NCI-H2171 treated with DMSO at 0.1 percent for 48 hours (cell line): ENCODE results near the gene GRID1.
A peak's percentile ranks its signal among the peaks of the same experiment; 100 is the strongest.
"Not testable (repeated sequence)": the region's sequence is repeated elsewhere in the genome, so short reads cannot be mapped to it uniquely, and the experiment has no call there.

Experiments
- DNase-seq: peaks from one replicate; lab custom pipeline; 2025; lab: John Stamatoyannopoulos, UW

GRID1 gene

DNA sequence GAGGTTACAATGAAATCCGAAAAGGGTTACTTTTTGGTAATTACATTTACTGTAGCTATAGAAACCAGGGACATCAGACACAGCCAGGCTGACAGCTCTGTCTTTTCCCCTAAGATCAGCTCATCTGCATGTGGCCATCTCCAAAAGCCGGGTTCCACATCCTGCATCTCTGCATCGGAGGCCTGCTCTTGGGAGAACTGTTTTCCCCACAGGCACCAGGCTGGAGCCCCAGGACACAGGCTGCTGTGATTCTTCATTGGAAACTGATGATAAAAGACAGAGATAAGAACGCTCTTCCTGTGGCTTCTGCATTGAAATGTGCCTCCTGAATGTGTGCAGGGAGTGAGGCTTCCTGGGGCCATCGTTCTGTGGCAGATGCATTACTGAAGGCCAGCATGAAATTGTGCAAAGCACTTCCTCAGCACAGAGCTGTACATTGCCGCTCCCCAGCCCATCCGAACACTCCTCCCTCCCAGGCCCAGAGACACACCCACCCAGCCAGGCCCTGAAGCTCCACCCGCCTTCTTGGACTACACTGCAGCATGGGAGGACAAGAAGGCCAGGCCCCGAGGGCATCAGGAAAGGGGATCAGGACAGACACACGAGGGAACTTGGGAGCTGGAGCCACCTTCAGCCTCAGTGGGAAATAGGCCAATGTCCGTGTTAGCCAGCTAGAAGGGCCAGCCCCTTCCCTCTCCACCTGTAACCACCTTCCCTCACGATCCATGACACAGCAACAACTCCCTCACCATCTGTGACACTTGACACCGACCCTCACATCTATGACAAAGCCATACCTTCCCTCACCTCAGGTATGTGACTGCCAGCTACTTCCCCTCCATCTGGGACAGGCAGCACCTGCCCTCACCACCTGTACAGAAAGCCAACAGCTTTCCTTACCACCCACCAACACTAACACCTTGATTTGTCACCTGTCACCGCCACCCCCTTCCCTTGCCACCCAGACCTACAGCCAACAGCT lies 113.2 kb downstream of the GRID1 start:
- DNase-seq, result peak; percentile 73

DNA sequence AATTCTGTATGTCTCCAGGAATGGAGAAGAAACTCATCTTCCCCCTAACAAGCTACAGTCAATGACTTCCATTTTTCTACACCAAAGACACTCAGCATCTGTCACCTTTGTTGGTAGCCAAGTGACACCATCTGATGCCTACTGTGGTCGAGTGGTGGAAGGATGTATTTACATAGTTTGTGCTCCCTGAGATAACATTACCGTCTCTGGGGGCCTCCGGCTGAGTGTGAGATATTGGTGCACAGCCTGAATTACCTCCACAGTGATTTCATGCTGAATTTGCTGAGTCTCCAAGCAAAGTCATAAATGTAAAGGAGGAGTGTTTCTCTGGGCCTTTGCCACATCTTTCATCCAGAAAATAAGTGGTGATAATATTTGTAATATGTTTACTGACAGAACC lies 114.0 kb downstream of the GRID1 start:
- DNase-seq, result peak; percentile 81

DNA sequence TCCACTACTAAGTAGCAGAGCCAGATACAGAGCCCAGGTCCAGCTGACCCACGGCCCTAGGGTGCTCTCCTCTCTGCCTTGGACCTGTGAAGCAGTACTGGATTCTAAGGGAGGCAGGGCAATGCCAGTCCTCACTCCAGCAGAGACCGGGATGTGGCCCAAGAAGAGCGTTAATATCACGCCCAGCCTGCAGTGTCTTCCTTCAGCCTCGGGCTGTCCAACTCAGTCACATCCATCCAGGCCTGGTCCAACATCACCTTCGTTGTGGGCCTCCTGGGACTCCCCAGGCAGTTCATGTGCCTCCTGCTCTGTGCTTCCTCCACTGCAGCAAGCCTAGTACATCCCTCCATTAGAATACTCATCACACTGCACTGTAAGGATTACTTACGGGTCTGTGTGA lies 114.5 kb downstream of the GRID1 start:
- DNase-seq, result no peak

DNA sequence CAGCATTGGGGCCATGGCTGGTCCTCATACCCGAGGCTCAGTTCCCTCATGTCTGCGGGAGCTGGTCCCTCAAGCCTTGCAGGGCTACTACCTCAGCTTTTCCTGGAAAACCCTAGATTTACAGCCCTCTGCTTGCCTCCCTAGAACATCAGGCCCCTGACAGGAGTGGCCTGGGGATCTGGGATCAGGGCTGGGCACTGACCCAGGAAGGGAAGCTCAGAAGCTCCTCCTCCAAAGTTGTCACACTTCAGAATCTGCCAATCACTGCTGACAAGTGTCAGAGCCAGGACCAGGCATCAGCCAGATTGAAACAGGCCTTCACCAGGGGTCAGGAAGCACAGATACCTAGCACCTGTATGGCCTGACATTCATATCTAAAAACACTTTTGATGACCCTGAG lies 115.2 kb downstream of the GRID1 start:
- no peak for DNase-seq

DNA sequence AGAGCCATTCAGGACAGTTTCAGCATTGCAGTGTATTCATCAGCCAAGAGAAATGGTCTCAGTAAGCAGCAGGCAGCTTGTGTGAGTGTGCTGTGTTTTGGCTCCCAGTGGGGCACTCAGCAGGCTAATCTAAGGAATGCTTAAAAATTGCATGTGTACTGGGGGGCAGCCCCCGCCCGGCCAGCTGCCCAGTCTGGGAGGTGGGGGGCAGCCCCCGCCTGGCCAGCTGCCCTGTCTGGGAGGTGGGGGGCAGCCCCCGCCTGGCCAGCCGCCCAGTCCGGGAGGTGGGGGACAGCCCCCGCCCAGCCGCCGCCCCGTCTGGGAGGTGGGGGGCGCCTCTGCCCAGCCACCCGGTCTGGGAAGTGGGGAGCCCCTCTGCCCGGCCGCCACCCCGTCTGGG lies 116.2 kb downstream of the GRID1 start:
- DNase-seq, result no peak

DNA sequence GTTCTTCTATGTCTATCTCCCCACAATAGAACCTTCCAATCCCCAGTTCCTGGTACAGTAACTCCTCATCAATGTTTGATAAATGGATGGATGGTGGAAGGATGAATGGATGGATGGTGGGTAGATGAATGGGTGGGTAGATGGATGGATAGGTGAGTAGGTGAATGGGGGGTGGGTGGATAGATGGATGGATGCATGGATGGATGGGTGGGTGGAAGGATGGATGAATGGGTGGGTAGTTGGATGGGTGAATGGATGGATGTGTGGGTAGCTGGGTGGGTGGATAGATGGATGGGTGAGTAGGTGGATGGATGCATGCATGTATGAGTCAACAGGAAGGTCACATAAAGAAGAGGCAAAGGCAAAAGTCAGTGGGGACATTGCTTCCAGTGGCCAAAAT lies 116.8 kb downstream of the GRID1 start:
- no peak for DNase-seq

GRCh38 chr10:86248062-86248461 lies 118.5 kb downstream of the GRID1 start:
- DNase-seq, result no peak

DNA sequence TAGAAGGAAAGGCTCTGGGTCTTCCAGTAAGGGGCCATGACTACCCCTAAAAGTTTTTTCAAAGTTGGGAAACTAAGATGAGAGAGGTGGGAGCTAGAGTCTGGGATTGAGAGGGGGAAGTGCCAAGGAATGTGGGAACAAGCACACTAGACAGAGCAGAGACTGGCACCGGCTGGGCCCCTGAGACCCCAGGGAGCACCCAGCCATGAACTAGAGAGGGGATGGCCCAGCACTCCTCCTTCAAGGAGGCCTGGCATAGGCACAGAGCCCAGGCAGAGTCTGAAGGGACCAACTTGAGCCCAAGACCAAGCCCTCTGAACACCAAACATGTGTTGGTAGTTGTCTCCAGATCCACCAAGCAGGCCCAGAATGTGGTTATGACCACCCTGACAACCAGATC lies 119.0 kb downstream of the GRID1 start:
- DNase-seq, result no peak

GRCh38 chr10:86247073-86247472 lies 119.5 kb downstream of the GRID1 start:
- DNase-seq, result no peak

- no peak for DNase-seq
Measured at GRCh38 chr10:86246279-86246940, 120.2 kb downstream of the GRID1 start.

DNA sequence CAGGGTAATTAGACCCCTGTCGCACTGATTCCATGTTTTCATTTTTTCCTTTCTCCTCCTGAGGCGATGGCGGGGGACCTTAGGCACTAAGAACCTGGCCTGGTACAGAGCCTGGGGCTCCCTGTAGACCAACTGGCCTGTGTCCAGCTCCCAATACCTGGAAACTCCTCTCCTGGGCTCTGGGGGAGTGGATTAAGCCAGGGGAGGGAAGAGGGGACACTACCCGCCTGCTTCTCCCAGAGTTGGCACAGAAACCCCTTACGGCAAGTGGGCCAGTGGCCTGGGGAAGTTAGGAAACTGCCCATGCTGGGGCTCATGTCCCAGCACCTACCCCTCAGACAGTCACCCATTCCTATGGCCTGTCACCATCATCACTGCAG lies 121.6 kb downstream of the GRID1 start:
- no peak for DNase-seq

GRCh38 chr10:86244297-86245014 lies 122.1 kb downstream of the GRID1 start:
- DNase-seq, result no peak

DNA sequence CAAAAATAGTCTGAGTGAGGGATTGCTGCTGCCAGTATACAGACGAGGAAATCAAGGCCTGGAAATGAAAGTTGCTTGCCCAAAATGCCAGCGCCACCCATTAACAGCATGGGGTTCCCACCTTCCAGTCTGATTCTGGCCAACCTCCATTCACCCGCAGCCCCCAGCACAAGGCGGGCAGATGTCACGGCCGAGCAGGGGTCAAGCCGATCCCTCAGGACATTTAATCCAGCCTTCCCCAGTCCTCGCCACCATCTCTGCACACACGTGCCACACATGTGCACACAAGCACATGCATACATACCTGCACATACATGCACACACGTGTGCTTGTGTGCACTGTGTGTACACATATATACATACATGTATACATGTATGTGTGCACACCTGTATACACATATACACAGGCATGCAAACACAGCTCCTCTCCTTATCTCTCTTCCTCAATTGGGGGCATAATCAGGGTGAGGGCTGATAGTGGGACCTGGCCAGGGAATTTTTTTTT lies 122.9 kb downstream of the GRID1 start:
- no peak for DNase-seq

- no peak for DNase-seq
Measured at GRCh38 chr10:86242761-86243160, 123.8 kb downstream of the GRID1 start.

DNA sequence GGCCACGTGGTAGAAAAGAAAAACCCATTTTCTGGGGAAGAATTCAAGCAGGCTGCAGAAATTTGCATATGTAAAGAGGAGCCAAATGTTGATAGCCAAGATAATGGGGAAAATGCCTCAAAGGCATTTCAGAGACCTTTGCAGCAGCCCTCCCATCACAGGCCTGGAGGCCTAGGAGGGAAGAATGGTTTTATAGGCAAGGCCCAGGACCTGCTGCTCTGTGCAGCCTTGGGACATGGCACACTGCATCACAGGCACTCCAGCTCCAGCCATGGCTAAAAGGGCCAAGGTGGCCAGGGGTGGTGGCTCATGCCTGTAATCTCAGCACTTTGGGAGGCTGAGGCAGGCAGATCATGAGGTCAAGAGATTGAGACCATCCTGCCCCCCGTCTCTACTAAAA lies 128.5 kb downstream of the GRID1 start:
- not testable (repeated sequence) for DNase-seq

DNA sequence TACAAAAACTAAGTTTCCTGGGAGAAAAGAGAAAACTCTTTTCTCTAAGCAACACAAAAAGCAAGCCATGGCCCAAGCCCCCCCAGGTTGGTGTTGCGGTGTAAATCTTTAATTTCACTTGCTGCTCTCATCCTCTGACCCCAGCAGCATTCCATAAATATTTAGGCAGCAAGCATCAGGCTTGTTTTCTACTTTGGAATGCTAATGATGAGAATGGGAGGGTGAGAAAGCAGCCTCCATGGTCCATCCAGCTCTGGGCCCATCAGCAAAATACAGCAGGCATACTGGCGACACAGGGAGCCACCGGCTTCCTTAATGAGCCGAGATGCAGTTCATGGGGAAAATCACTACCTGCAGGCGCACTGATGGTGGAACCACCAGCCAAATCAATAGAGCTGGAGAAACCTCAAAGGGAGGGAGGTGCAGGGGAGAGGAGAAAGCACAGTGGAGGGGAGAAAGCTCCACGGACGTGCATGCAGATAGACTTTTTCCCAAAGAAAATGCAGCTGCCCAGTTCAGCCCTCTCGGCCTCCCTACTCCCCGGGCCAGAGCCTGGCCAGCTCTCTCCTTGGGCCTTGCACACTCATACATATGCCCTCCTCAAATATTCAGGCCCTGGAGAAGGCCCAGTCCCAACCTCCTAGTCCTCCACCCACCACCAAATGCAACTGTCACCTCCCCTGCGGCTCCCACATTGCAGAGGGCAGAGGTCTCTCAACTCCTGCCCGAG lies 131.9 kb downstream of the GRID1 start:
- no peak for DNase-seq

DNA sequence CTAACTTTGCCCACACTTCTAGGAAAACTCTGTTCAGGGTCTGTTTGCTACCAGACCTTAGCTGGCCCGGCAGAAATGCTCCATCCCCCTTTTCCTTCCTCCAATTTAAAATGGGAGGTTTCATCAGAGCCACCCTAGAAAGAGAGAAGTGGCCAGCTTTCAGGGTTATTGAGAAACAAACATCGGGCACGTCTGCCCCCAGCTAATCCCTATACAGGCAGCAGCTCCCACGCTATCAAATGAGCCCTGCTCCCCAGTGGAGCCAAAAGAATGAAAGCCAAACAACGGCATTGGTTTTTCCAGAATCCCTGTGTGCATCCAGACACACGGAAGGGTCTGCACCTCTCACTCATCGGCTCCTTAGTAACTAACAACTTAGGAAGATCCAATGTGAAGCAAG lies 132.5 kb downstream of the GRID1 start:
- DNase-seq, result no peak

GRCh38 chr10:86233131-86233530 lies 133.5 kb downstream of the GRID1 start:
- no peak for DNase-seq

DNA sequence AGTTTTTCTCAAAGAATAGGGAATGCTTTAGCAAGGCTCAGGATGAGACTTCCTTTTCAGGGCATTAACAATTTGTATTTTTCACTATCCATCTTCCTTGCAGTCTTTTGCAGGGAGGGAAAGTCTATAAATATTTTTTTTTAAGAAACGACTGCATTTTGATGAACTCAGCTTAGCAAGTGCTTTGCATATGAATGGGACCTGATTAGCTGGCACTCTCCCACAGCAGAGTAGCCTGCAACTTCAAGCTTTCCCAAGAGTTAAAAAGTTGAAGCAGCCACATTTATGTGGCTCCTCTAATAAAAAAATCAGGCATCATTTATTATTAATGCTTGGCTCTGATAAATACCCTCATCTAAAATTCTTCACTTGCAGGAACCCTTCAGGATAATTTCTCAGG lies 134.0 kb downstream of the GRID1 start:
- no peak for DNase-seq

DNA sequence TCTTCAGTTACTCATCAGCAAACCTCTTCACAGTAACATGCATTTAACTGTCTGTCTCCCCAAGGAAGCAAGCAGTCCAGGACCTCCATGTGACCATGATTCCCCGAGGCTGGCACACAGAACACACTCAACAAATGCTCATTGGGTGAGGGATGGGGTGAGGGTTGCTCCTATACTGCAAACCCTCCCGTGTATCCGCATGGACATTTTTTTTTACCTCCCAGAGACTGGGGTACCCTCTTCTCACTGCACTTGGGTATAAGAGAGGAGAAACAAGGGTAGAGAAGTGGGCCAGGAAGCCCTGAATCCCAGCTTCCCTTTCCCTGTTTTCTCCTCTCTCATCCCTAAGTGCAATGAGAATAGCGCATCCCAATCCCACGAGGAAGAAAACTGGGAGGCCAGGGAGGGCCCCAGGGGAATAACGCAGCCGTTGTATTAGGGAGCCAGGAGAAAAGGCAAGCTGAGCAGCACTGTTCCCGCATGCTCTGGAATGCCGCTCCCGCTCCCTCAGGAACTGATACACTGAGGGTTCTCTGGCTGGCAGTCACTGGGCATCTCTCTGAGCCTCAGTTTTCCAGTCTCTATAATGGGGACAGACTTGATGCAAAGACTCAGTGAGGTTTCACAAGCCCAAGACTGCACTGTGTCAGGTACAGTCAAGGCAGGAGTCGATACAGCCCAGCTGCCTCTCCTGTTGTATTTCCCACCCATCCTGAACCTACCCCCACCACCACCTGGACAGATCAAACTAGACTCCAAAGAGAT lies 134.6 kb downstream of the GRID1 start:
- no peak for DNase-seq

- DNase-seq, result no peak
Measured at GRCh38 chr10:86230557-86231180, 135.9 kb downstream of the GRID1 start.
